Naive thymus-derived CD4-positive, alpha-beta T cell (primary cell): ENCODE measurements around the gene SGMS1. TPM values are rescaled to one million over a fixed set of nuclear protein-coding genes. Genes with fewer than 3 reads are reported as not detected.

Experiments used
- ATAC-seq: fragments of 150-1000 bp; cut with Tn5 transposase; 2 replicates; pipeline ENCODE4 v1.10.0; 2021; ENCODE audit warnings: mild to moderate bottlenecking, moderate library complexity
- CTCF ChIA-PET: fragments of 350-600 bp; sonication (Branson Sonifier 250); formaldehyde crosslinking; loops from one replicate; lab custom pipeline; 2021; ENCODE audit warnings: antibody characterized with exemption; lab: Charles Lee
- POLR2A ChIA-PET: fragments of 350-600 bp; sonication (Branson Sonifier 250); formaldehyde crosslinking; loops from one replicate; lab custom pipeline; 2021; ENCODE audit warnings: antibody characterized with exemption, inconsistent platforms; lab: Charles Lee
- DNase-seq, 9 donors: peaks; one replicate each; pipeline versions ENCODE4 v3.0.0 to v3.0.0-alpha.2; 2020 to 2022; ENCODE audit warnings: mixed read lengths in 1 of 9
- H3K27ac ChIP-seq: one replicate; pipeline ENCODE4 v1.7.0; 2013; ENCODE audit warnings: mild to moderate bottlenecking, low read depth, low read length, moderate library complexity
- H3K27me3 ChIP-seq, 2 donors: one replicate each; pipeline ENCODE4 v1.7.0; 2013; ENCODE audit warnings: low read length in 2 of 2, mild to moderate bottlenecking in 2 of 2, moderate library complexity in 2 of 2; ENCODE audit not compliant: control insufficient read depth in 2 of 2, insufficient read depth in 2 of 2
- H3K36me3 ChIP-seq, 3 experiments: 1 replicate in 2 of 3; 2 replicates in 1 of 3; pipeline ENCODE4 v1.7.0; 2013; ENCODE audit warnings: low read length in 3 of 3, mild to moderate bottlenecking in 3 of 3, moderate library complexity in 1 of 3; ENCODE audit not compliant: insufficient read depth in 3 of 3, control insufficient read depth in 2 of 3
- H3K4me1 ChIP-seq, 2 donors: one replicate each; pipeline ENCODE4 v1.7.0; 2013; ENCODE audit warnings: low read length in 2 of 2, mild to moderate bottlenecking in 2 of 2, moderate library complexity in 1 of 2; ENCODE audit not compliant: control insufficient read depth in 2 of 2, insufficient read depth in 2 of 2
- H3K4me3 ChIP-seq: 2 replicates; pipeline ENCODE4 v1.7.0; 2013; ENCODE audit warnings: mild to moderate bottlenecking, low read length
- H3K9me3 ChIP-seq, 3 experiments: 1 replicate in 2 of 3; 2 replicates in 1 of 3; pipeline ENCODE4 v1.7.0; 2013; ENCODE audit warnings: low read length in 3 of 3; ENCODE audit not compliant: control insufficient read depth in 2 of 3
- H3K27ac Mint-ChIP-seq, 9 donors: one replicate each; pipeline ENCODE4 v1.8.0; 2020 to 2022; ENCODE audit warnings: mixed read lengths in 9 of 9, mild to moderate bottlenecking in 8 of 9, moderate library complexity in 5 of 9, inconsistent platforms in 2 of 9
- H3K27me3 Mint-ChIP-seq, 5 donors: one replicate each; pipeline ENCODE4 v1.8.0; 2021 to 2022; ENCODE audit warnings: mixed read lengths in 5 of 5, mild to moderate bottlenecking in 1 of 5
- H3K36me3 Mint-ChIP-seq, 5 donors: one replicate each; pipeline ENCODE4 v1.8.0; 2020 to 2022; ENCODE audit warnings: mixed read lengths in 5 of 5, mild to moderate bottlenecking in 3 of 5, inconsistent platforms in 1 of 5
- H3K4me1 Mint-ChIP-seq, 7 donors: one replicate each; pipeline ENCODE4 v1.8.0; 2020 to 2022; ENCODE audit warnings: mixed read lengths in 7 of 7, mild to moderate bottlenecking in 3 of 7, inconsistent platforms in 1 of 7
- H3K4me3 Mint-ChIP-seq, 10 donors: one replicate each; pipeline ENCODE4 v1.8.0; 2020 to 2022; ENCODE audit warnings: mild to moderate bottlenecking in 10 of 10, mixed read lengths in 10 of 10, moderate library complexity in 6 of 10, inconsistent platforms in 2 of 10
- H3K9me3 Mint-ChIP-seq, 11 donors: one replicate each; pipeline ENCODE4 v1.8.0; 2020 to 2022; ENCODE audit warnings: mixed read lengths in 11 of 11, mild to moderate bottlenecking in 4 of 11, inconsistent platforms in 1 of 11, moderate library complexity in 1 of 11
- intact Hi-C, 2 donors: fragments of 100-400 bp; cut with micrococcal nuclease; formaldehyde crosslinking; loops; one replicate each; pipeline ENCODE4 v1.15.1; 2023
- polyA plus RNA-seq, 2 donors: library from polyadenylated mRNA; unstranded; fragments of 300-500 nt; fragmentation: Illumina TruSeq; gene quantifications; one replicate each; pipeline ENCODE4 v1.2.3, GENCODE V29; 2021
- total RNA-seq, 6 experiments: library from RNA in 5 of 6; stranded (reverse) in 5 of 6; gene quantifications; 1 replicate in 5 of 6; 2 replicates in 1 of 6; pipeline ENCODE4 v1.2.3 and lab custom pipeline; 2021 to 2026

The SGMS1 gene
- total and polyA plus RNA-seq, 7 experiments from 2014 or later, result 11.5 to 45.7 (median 29.4) TPM

GRCh38 chr10:50420196-50420595 is 203.6 kb downstream of the SGMS1 start:
- peak overlapping the region in 1 of 10 donors; percentile 3 for H3K4me3 Mint-ChIP-seq
- no peak overlapping the region for H3K27ac Mint-ChIP-seq
- POLR2A ChIA-PET, result interaction anchor here (0.6 kb wide), 1 partner anchor 204 kb away, joined by 6 read pairs; no protein-coding TSS in a partner anchor

GRCh38 chr10:50419756-50420155 is 204.0 kb downstream of the SGMS1 start:
- no peak for ATAC-seq
- DNase-seq, result no peak
- H3K9me3 ChIP-seq, result no peaks in the 10 kb centered on the region
- Mint-ChIP-seq H3K4me3 (peak overlapping the region in 1 of 10 donors; percentile 3), H3K4me1 (peaks cover 29 to 67% (median 46%) of the 10 kb centered on the region in 7 donors), H3K36me3 (peaks cover 0 to 24% (median 11%) of the 10 kb centered on the region in 5 donors), H3K27me3 (no peaks in the 10 kb centered on the region), H3K9me3 (peaks cover 0 to 1% (median 0%) of the 10 kb centered on the region in 11 donors), H3K27ac (no peak overlapping the region)
- H3K4me1 ChIP-seq, result peaks cover 4 to 7% of the 10 kb centered on the region in 2 donors
- H3K4me3 ChIP-seq, result no peak overlapping the region
- H3K27me3 ChIP-seq, result no peaks in the 10 kb centered on the region
- ChIA-PET POLR2A (interaction anchor here (0.6 kb wide), 1 partner anchor 205 kb away, joined by 6 read pairs; no protein-coding TSS in a partner anchor), CTCF (no interaction called here)
- intact Hi-C loops, result loop anchor here (2.0 to 10.0 kb wide), 7 partner anchors 13 to 315 kb away; partner anchors contain the start of genes ASAH2B (in 1 of the 2) and SGMS1 (in 1 of the 2)
- no peak overlapping the region for H3K27ac ChIP-seq
- no peaks in the 10 kb centered on the region for H3K36me3 ChIP-seq

More at GRCh38 chr10:50420196-50420595, 203.6 kb downstream of the SGMS1 start:
- Histone ChIP-seq H3K9me3 (no peaks in the 10 kb centered on the region), H3K27ac (no peak overlapping the region), H3K27me3 (no peaks in the 10 kb centered on the region), H3K36me3 (no peaks in the 10 kb centered on the region), H3K4me3 (no peak overlapping the region), H3K4me1 (peaks cover 4 to 7% of the 10 kb centered on the region in 2 donors)
- no peak for ATAC-seq
- DNase-seq, result no peak
- peaks cover 25 to 64% (median 44%) of the 10 kb centered on the region in 7 donors for H3K4me1 Mint-ChIP-seq
- H3K9me3 Mint-ChIP-seq, result peaks cover 0 to 2% (median 0%) of the 10 kb centered on the region in 11 donors
- CTCF ChIA-PET, result no interaction called here
- no peaks in the 10 kb centered on the region for H3K27me3 Mint-ChIP-seq
- peaks cover 0 to 26% (median 12%) of the 10 kb centered on the region in 5 donors for H3K36me3 Mint-ChIP-seq
- intact Hi-C loops, result loop anchor here (2.0 to 10.0 kb wide), 3 partner anchors 13 to 315 kb away; partner anchors contain the start of genes ASAH2B (in 1 of the 2) and SGMS1 (in 1 of the 2)

- Mint-ChIP-seq H3K27ac (no peak overlapping the region), H3K4me1 (peaks cover 31 to 71% (median 47%) of the 10 kb centered on the region in 7 donors)
- intact Hi-C loops, result loop anchor here in 1 of 2 donors (2.0 to 5.0 kb wide), 4 partner anchors 52 to 218 kb away; no protein-coding TSS in a partner anchor
Observed at GRCh38 chr10:50419091-50419490, 204.7 kb downstream of the SGMS1 start.

GRCh38 chr10:50417886-50418830 is 205.6 kb downstream of the SGMS1 start:
- Histone ChIP-seq H3K27me3 (no peaks in the 10 kb centered on the region), H3K9me3 (no peaks in the 10 kb centered on the region), H3K4me3 (peak overlapping the region; percentile 62), H3K36me3 (no peaks in the 10 kb centered on the region), H3K4me1 (peaks cover 4 to 7% of the 10 kb centered on the region in 2 donors), H3K27ac (no peak overlapping the region)
- POLR2A ChIA-PET, result no interaction called here
- Mint-ChIP-seq H3K27me3 (no peaks in the 10 kb centered on the region), H3K4me1 (peaks cover 26 to 71% (median 48%) of the 10 kb centered on the region in 7 donors), H3K36me3 (peaks cover 0 to 15% (median 7%) of the 10 kb centered on the region in 5 donors), H3K4me3 (peak overlapping the region; percentile 81 to 91 (median 86)), H3K9me3 (no peaks in the 10 kb centered on the region), H3K27ac (peak overlapping the region in 4 of 9 donors; percentile 30 to 93 (median 48))
- ATAC-seq (peak; percentile 85), DNase-seq (peak in 8 of 9 donors; percentile 4 to 65 (median 16))
- CTCF ChIA-PET, result interaction anchor here (1.1 kb wide), 1 partner anchor 10 kb away, joined by 4 read pairs; no protein-coding TSS in a partner anchor
- intact Hi-C loops, result loop anchor here in 1 of 2 donors (1.0 to 5.0 kb wide), 5 partner anchors 51 to 219 kb away; no protein-coding TSS in a partner anchor

More at GRCh38 chr10:50419091-50419490, 204.7 kb downstream of the SGMS1 start:
- ATAC-seq (no peak), DNase-seq (no peak)
- POLR2A ChIA-PET, result no interaction called here
- H3K36me3 ChIP-seq, result no peaks in the 10 kb centered on the region
- no peak overlapping the region for H3K27ac ChIP-seq
- CTCF ChIA-PET, result no interaction called here
- H3K4me3 ChIP-seq, result no peak overlapping the region
- Mint-ChIP-seq H3K9me3 (no peaks in the 10 kb centered on the region), H3K27me3 (no peaks in the 10 kb centered on the region), H3K4me3 (peak overlapping the region in 7 of 10 donors; percentile 81 to 88 (median 86)), H3K36me3 (peaks cover 0 to 18% (median 11%) of the 10 kb centered on the region in 5 donors)
- H3K4me1 ChIP-seq, result peaks cover 4 to 7% of the 10 kb centered on the region in 2 donors
- H3K9me3 ChIP-seq, result no peaks in the 10 kb centered on the region
- no peaks in the 10 kb centered on the region for H3K27me3 ChIP-seq

- Histone ChIP-seq H3K27ac (no peak overlapping the region), H3K27me3 (no peaks in the 10 kb centered on the region), H3K36me3 (no peaks in the 10 kb centered on the region), H3K4me3 (peak overlapping the region; percentile 62), H3K9me3 (no peaks in the 10 kb centered on the region), H3K4me1 (peaks cover 4 to 7% of the 10 kb centered on the region in 2 donors)
- intact Hi-C loops, result loop anchor here in 1 of 2 donors (5.0 kb wide), 3 partner anchors 50 to 95 kb away; no protein-coding TSS in a partner anchor
- Mint-ChIP-seq H3K27ac (peak overlapping the region in 2 of 9 donors; percentile 65 to 80), H3K9me3 (no peaks in the 10 kb centered on the region), H3K4me3 (peak overlapping the region; percentile 46 to 91 (median 78)), H3K27me3 (no peaks in the 10 kb centered on the region), H3K4me1 (peaks cover 24 to 68% (median 46%) of the 10 kb centered on the region in 7 donors), H3K36me3 (peaks cover 0 to 15% (median 5%) of the 10 kb centered on the region in 5 donors)
- ChIA-PET CTCF (interaction anchor here (1.1 kb wide), 1 partner anchor 11 kb away, joined by 4 read pairs; no protein-coding TSS in a partner anchor), POLR2A (no interaction called here)
- DNase-seq, result no peak
- peak; percentile 8 for ATAC-seq
Observed at GRCh38 chr10:50417486-50417885, 206.3 kb downstream of the SGMS1 start.

GRCh38 chr10:50416881-50417280 is 206.9 kb downstream of the SGMS1 start:
- peak overlapping the region in 2 of 10 donors; percentile 61 to 85 for H3K4me3 Mint-ChIP-seq
- no peaks in the 10 kb centered on the region for H3K27me3 ChIP-seq
- no peaks in the 10 kb centered on the region for H3K9me3 ChIP-seq
- DNase-seq, result no peak
- no peak overlapping the region for H3K27ac Mint-ChIP-seq
- peaks cover 0 to 12% (median 4%) of the 10 kb centered on the region in 5 donors for H3K36me3 Mint-ChIP-seq
- no peak overlapping the region for H3K4me3 ChIP-seq
- peaks cover 4 to 7% of the 10 kb centered on the region in 2 donors for H3K4me1 ChIP-seq
- ChIA-PET POLR2A (no interaction called here), CTCF (interaction anchor here (0.6 to 0.7 kb wide), 2 partner anchors 85 to 237 kb away, joined by 3 read pairs; no protein-coding TSS in a partner anchor)
- H3K36me3 ChIP-seq, result no peaks in the 10 kb centered on the region
- H3K4me1 Mint-ChIP-seq, result peaks cover 24 to 62% (median 45%) of the 10 kb centered on the region in 7 donors
- no peak for ATAC-seq
- no peaks in the 10 kb centered on the region for H3K27me3 Mint-ChIP-seq
- no peaks in the 10 kb centered on the region for H3K9me3 Mint-ChIP-seq
- intact Hi-C loops, result loop anchor here in 1 of 2 donors (5.0 kb wide), 3 partner anchors 50 to 95 kb away; no protein-coding TSS in a partner anchor
- no peak overlapping the region for H3K27ac ChIP-seq
